Mucosa of rectum (tissue), 2 donors: ENCODE data around the gene STRIP1.

ENCODE experiments used
- H3K27ac ChIP-seq, 2 donors: one replicate each; pipeline ENCODE4 v1.7.0; 2013; ENCODE audit warnings: inconsistent platforms in 2 of 2, low read depth in 2 of 2, low read length in 2 of 2
- H3K27me3 ChIP-seq, 2 donors: one replicate each; pipeline ENCODE4 v1.7.0; 2013; ENCODE audit warnings: low read length in 2 of 2; ENCODE audit not compliant: control insufficient read depth in 2 of 2, insufficient read depth in 2 of 2
- H3K36me3 ChIP-seq, 2 donors: one replicate each; pipeline ENCODE4 v1.7.0; 2013; ENCODE audit warnings: low read length in 2 of 2; ENCODE audit not compliant: control insufficient read depth in 2 of 2, insufficient read depth in 2 of 2
- H3K4me1 ChIP-seq, 2 donors: one replicate each; pipeline ENCODE4 v1.7.0; 2013; ENCODE audit warnings: low read length in 2 of 2, mild to moderate bottlenecking in 1 of 2; ENCODE audit not compliant: control insufficient read depth in 2 of 2, insufficient read depth in 2 of 2
- H3K4me3 ChIP-seq, 2 donors: one replicate each; pipeline ENCODE4 v1.7.0; 2013; ENCODE audit warnings: low read length in 2 of 2
- H3K9ac ChIP-seq, 2 donors: one replicate each; pipeline ENCODE4 v1.7.0; 2013; ENCODE audit warnings: low read length in 2 of 2, low read depth in 1 of 2, mild to moderate bottlenecking in 1 of 2
- H3K9me3 ChIP-seq, 2 donors: one replicate each; pipeline ENCODE4 v1.7.0; 2013; ENCODE audit warnings: low read length in 2 of 2; ENCODE audit not compliant: control insufficient read depth in 2 of 2
- donor health status: healthy.
- donor health status: Normal muscosa, but diverticular disease.

STRIP1 gene

GRCh38 chr1:109994654-109995053 lies 39.8 kb upstream of the STRIP1 start:
- H3K27me3 ChIP-seq: no peaks in the 10 kb centered on the region
- H3K9ac ChIP-seq: no peak overlapping the region
- H3K4me1 ChIP-seq: peaks cover 12 to 19% of the 10 kb centered on the region in 2 donors
- H3K4me3 ChIP-seq: no peak overlapping the region
- peaks cover 6 to 7% of the 10 kb centered on the region in 2 donors for H3K36me3 ChIP-seq
- H3K9me3 ChIP-seq: no peaks in the 10 kb centered on the region
- no peak overlapping the region for H3K27ac ChIP-seq

DNA sequence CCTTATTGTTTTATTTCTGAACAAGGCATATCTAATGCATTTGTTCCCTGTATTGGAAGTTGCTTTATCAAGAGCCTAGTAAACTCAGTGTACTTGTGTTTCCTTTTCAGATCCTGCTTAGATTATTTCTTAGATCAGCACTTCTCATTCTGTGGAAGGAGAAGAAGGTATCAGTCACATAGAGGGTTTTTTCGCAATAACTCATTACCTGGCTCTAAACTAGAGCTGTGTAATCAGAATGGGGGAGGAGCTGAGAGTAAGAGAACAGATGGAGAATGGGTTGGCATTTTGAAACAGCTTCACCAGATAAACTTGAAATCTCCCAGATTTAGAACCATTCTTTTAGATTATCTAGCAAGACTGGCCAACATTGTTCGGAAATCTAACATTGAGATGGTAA lies 38.9 kb upstream of the STRIP1 start:
- H3K4me1 ChIP-seq: peaks cover 7 to 19% of the 10 kb centered on the region in 2 donors
- H3K9ac ChIP-seq: no peak overlapping the region
- no peak overlapping the region for H3K4me3 ChIP-seq
- no peaks in the 10 kb centered on the region for H3K9me3 ChIP-seq
- no peak overlapping the region for H3K27ac ChIP-seq
- H3K27me3 ChIP-seq: no peaks in the 10 kb centered on the region
- peaks cover 0 to 7% of the 10 kb centered on the region in 2 donors for H3K36me3 ChIP-seq

DNA sequence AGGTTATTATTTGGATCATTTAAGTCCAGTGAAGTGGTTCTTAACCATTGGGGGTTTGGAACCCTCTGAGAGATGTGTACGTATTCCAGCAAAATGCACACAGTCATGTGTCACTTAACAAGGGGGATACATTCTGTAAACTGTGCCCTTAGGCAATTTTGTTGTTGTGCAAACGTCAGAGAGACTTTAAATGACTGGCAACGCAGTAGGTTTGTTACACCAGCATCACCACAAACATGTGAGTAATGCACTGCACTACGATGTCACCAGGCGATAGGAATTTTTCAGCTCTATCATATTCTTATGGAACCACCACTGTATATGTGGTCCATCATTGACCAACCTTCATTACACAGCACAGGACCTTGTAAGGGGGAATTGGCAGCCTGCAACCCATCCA lies 37.9 kb upstream of the STRIP1 start:
- H3K36me3 ChIP-seq: peaks cover 0 to 7% of the 10 kb centered on the region in 2 donors
- no peaks in the 10 kb centered on the region for H3K9me3 ChIP-seq
- peaks cover 7 to 19% of the 10 kb centered on the region in 2 donors for H3K4me1 ChIP-seq
- H3K4me3 ChIP-seq: no peak overlapping the region
- H3K27me3 ChIP-seq: no peaks in the 10 kb centered on the region
- no peak overlapping the region for H3K9ac ChIP-seq
- H3K27ac ChIP-seq: no peak overlapping the region

DNA sequence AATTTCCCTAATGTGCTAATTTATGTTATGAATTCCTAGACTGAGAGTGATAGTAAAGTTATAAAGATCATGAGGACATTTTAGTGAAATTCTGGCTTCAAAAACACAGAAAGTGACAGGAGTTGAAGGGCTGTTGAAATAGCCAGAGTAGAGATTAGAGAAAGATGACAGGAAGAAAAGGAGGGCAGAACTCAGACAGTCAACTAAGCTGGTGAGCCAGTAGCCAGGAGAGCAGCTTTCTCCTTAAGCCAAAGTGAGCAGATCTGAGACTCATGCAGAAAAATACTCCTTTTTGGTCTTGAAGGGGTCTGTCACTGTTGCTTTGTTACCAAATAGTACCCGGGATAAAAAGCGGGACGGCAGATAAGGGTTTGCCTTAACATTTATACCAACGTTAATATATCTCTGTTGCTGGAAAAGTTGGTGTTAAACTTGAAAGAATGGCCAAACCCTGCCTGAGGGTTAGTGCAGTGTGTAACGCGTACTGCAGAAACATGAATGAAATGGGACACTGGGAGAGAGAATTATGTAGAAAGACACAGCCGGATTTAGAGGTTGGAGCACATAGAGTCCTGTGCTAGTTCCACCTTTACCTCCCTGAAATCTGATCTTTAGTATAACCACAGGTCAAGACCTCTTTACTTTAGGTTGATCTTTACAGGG lies 37.1 kb upstream of the STRIP1 start:
- no peaks in the 10 kb centered on the region for H3K27me3 ChIP-seq
- peaks cover 7 to 19% of the 10 kb centered on the region in 2 donors for H3K4me1 ChIP-seq
- H3K36me3 ChIP-seq: peaks cover 0 to 7% of the 10 kb centered on the region in 2 donors
- no peaks in the 10 kb centered on the region for H3K9me3 ChIP-seq
- H3K9ac ChIP-seq: no peak overlapping the region
- no peak overlapping the region for H3K27ac ChIP-seq
- no peak overlapping the region for H3K4me3 ChIP-seq

DNA sequence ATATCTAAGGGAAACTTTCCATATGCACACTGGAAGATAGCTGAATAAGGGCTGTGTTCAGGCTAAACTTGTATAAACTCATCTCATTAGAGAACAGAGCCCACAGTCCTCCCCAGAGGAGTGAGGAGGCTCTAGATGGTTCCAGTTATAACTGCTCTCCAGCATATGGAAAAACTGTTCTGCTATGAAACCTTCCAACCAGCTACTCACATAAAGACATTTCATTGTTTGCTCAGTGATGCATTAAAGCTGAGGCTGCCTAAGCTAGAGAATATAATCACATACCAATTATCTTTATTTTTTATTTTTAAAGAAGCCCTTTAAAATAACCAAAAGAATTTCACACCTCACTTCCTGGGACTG lies 36.6 kb upstream of the STRIP1 start:
- Histone ChIP-seq H3K27ac (no peak overlapping the region), H3K9ac (no peak overlapping the region), H3K36me3 (peaks cover 0 to 7% of the 10 kb centered on the region in 2 donors), H3K4me1 (peaks cover 12 to 20% of the 10 kb centered on the region in 2 donors), H3K27me3 (no peaks in the 10 kb centered on the region), H3K4me3 (no peak overlapping the region), H3K9me3 (no peaks in the 10 kb centered on the region)

GRCh38 chr1:110002695-110003094 lies 31.7 kb upstream of the STRIP1 start:
- peak overlapping the region in 1 of 2 donors; percentile 82 for H3K27ac ChIP-seq
- H3K9ac ChIP-seq: no peak overlapping the region
- no peaks in the 10 kb centered on the region for H3K9me3 ChIP-seq
- no peaks in the 10 kb centered on the region for H3K27me3 ChIP-seq
- H3K4me3 ChIP-seq: no peak overlapping the region
- no peaks in the 10 kb centered on the region for H3K36me3 ChIP-seq
- peaks cover 20 to 26% of the 10 kb centered on the region in 2 donors for H3K4me1 ChIP-seq

DNA sequence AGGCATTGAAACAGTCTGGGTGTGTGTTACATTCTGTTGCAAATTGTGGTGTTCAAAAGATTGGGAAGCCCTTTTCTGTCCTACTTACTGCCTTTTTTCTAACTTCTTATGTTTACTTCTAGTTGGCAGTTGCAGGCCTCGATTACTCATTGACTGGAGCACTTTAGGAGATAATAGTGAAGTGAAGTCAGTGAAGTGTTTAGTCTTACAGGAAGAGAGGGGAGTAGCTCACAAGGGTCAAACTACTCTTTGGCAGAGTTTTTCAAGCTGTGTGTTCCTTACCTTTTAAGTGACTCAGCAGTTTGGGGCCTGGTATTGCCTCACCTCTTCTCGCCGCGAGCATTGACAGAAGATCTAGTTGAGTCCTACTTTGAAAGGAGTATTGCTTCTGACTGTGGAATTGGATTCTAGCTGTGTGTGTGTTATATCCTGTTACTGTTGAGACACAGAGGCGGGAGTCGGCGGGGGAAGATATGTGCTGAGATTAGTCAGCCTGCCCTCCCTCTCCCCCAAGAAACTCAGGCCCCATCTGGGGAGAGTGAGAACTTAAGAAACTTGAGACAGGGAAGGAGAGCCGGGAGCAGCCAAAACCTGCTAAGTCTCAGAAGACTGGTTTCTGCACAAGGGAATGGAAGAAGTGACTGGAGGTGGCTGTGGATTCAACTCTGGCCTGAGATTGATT lies 30.5 kb upstream of the STRIP1 start:
- H3K27ac ChIP-seq: peak overlapping the region; percentile 56 to 82
- peaks cover 20 to 25% of the 10 kb centered on the region in 2 donors for H3K4me1 ChIP-seq
- peak overlapping the region; percentile 2 to 56 for H3K4me3 ChIP-seq
- H3K36me3 ChIP-seq: peaks cover 0 to 2% of the 10 kb centered on the region in 2 donors
- H3K27me3 ChIP-seq: no peaks in the 10 kb centered on the region
- no peaks in the 10 kb centered on the region for H3K9me3 ChIP-seq
- H3K9ac ChIP-seq: peak overlapping the region; percentile 47 to 59

GRCh38 chr1:110004583-110004982 lies 29.8 kb upstream of the STRIP1 start:
- Histone ChIP-seq H3K27ac (peak overlapping the region; percentile 56 to 82), H3K9me3 (no peaks in the 10 kb centered on the region), H3K9ac (peak overlapping the region; percentile 26 to 59), H3K4me1 (peaks cover 20 to 25% of the 10 kb centered on the region in 2 donors), H3K4me3 (peak overlapping the region in 1 of 2 donors; percentile 56), H3K36me3 (peaks cover 7 to 9% of the 10 kb centered on the region in 2 donors), H3K27me3 (no peaks in the 10 kb centered on the region)

DNA sequence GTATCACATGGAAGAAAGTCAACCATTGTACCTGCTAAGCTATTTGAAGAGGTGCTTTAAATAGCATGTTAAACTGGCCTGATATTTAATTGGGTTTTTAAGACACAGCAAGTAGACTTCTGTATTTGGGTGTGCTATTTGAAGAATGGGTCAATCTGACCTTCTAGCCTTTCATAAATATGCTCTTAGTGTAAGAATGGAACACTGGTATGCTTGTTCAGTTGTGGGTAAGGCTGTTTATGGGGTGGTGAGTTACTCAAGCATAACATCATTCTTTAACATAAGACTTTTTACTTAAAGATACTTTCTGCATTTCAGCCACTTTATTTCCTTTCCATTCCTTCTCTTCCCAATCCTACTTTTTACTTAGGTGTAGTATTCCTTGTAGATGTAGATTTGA lies 28.5 kb upstream of the STRIP1 start:
- no peaks in the 10 kb centered on the region for H3K27me3 ChIP-seq
- peaks cover 21 to 25% of the 10 kb centered on the region in 2 donors for H3K4me1 ChIP-seq
- no peak overlapping the region for H3K27ac ChIP-seq
- no peak overlapping the region for H3K4me3 ChIP-seq
- H3K9ac ChIP-seq: no peak overlapping the region
- H3K36me3 ChIP-seq: peaks cover 18 to 19% of the 10 kb centered on the region in 2 donors
- no peaks in the 10 kb centered on the region for H3K9me3 ChIP-seq

DNA sequence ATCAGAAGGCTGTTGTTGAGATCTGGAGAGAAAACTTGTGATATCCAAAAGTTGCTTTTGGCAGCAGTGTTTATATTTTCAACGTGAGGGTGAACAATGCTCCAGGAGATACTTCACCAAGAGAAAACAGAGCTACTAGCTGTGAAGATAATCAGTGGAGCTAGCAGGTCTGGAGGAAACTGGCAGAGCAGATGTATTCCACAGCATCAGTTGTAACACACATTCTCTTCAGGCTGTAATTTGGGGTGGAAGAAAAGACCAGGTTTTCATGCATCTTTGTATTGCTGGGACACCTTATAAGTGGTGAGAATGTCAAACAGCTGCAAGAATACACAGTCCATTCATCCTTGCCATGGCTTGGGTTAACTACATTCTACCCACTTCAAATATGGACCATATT lies 27.9 kb upstream of the STRIP1 start:
- Histone ChIP-seq H3K4me3 (no peak overlapping the region), H3K27ac (no peak overlapping the region), H3K36me3 (peaks cover 19 to 23% of the 10 kb centered on the region in 2 donors), H3K27me3 (no peaks in the 10 kb centered on the region), H3K9me3 (no peaks in the 10 kb centered on the region), H3K4me1 (peaks cover 25 to 26% of the 10 kb centered on the region in 2 donors), H3K9ac (no peak overlapping the region)
